ENCODE results near the gene C13orf46. TPM values are rescaled to one million over a fixed set of nuclear protein-coding genes. Genes with fewer than 3 reads are reported as not detected.

C13orf46 gene
- total and polyA plus RNA-seq, 2 experiments from 2014 or later: 0.20 to 0.23 TPM

- Histone ChIP-seq H3K9me2 (replicated peaks; ENCODE audit: insufficient read depth) (no peaks in the 10 kb centered on the region), H4K20me1 (ENCODE audit: insufficient read depth, poor library complexity, severe bottlenecking) (no peaks in the 10 kb centered on the region), H3K9me3 (ENCODE audit: low read depth) (no peaks in the 10 kb centered on the region), H3K4me1 (ENCODE audit: insufficient read depth) (no peaks in the 10 kb centered on the region), H3K79me2 (no peaks in the 10 kb centered on the region), H3K27me3 (no peaks in the 10 kb centered on the region), H3K4me2 (no peak overlapping the region), H3K27ac (no peak overlapping the region), H3K36me3 (replicated peaks; ENCODE audit: insufficient read depth, low read depth) (no peaks in the 10 kb centered on the region), H3K4me3 (no peak overlapping the region), H2AFZ (no peak overlapping the region)
- TF ChIP-seq CTCF (IDR thresholded peaks at IDR 0.05; ENCODE audit: poor library complexity): no peak
- TF ChIP-seq EZH2 (IDR thresholded peaks at IDR 0.05; ENCODE audit: borderline replicate concordance): no peak
- no peak for TF ChIP-seq EZH2phosphoT487 (IDR thresholded peaks at IDR 0.05; ENCODE audit: low read depth, severe bottlenecking, unreplicated experiment)
- WGBS (ENCODE audit: low lambda C conversion rate, missing lambda C conversion rate): 95% methylated on average over 13 of the region's 13 CpGs
- DNase-seq (ENCODE audit: low spot score): no peak
Measured at GRCh38 chr13:113920606-113921286, 53.1 kb downstream of the C13orf46 start.

- Histone ChIP-seq H3K27ac (no peak overlapping the region), H3K4me3 (no peak overlapping the region), H3K79me2 (no peaks in the 10 kb centered on the region), H3K9me2 (replicated peaks; ENCODE audit: insufficient read depth) (no peaks in the 10 kb centered on the region), H3K4me2 (no peak overlapping the region), H2AFZ (no peak overlapping the region), H3K27me3 (no peaks in the 10 kb centered on the region), H3K4me1 (ENCODE audit: insufficient read depth) (no peaks in the 10 kb centered on the region), H3K36me3 (replicated peaks; ENCODE audit: insufficient read depth, low read depth) (no peaks in the 10 kb centered on the region), H4K20me1 (ENCODE audit: insufficient read depth, poor library complexity, severe bottlenecking) (no peaks in the 10 kb centered on the region), H3K9me3 (ENCODE audit: low read depth) (no peaks in the 10 kb centered on the region)
- DNase-seq (ENCODE audit: low spot score): no peak
- 89% methylated on average over 9 of the region's 9 CpGs for WGBS (ENCODE audit: low lambda C conversion rate, missing lambda C conversion rate)
- TF ChIP-seq EZH2phosphoT487 (IDR thresholded peaks at IDR 0.05; ENCODE audit: low read depth, severe bottlenecking, unreplicated experiment): no peak
Measured at GRCh38 chr13:113919761-113920559, 53.9 kb downstream of the C13orf46 start.

- 95% methylated on average over 23 of the region's 23 CpGs for WGBS (ENCODE audit: low lambda C conversion rate, missing lambda C conversion rate)
- DNase-seq (ENCODE audit: low spot score): no peak
- no peak overlapping the region for H2AFZ ChIP-seq
- H3K27ac ChIP-seq: no peak overlapping the region
- H3K4me1 ChIP-seq (ENCODE audit: insufficient read depth): no peaks in the 10 kb centered on the region
- no peaks in the 10 kb centered on the region for H3K9me2 ChIP-seq (replicated peaks; ENCODE audit: insufficient read depth)
- no peaks in the 10 kb centered on the region for H3K36me3 ChIP-seq (replicated peaks; ENCODE audit: insufficient read depth, low read depth)
- H4K20me1 ChIP-seq (ENCODE audit: insufficient read depth, poor library complexity, severe bottlenecking): no peaks in the 10 kb centered on the region
- no peaks in the 10 kb centered on the region for H3K9me3 ChIP-seq (ENCODE audit: low read depth)
- no peaks in the 10 kb centered on the region for H3K27me3 ChIP-seq
- H3K79me2 ChIP-seq: no peaks in the 10 kb centered on the region
- H3K4me3 ChIP-seq: no peak overlapping the region
- TF ChIP-seq CTCF (IDR thresholded peaks at IDR 0.05; ENCODE audit: poor library complexity) (no peak), EZH2 (IDR thresholded peaks at IDR 0.05; ENCODE audit: borderline replicate concordance) (no peak), EZH2phosphoT487 (IDR thresholded peaks at IDR 0.05; ENCODE audit: low read depth, severe bottlenecking, unreplicated experiment) (no peak)
- H3K4me2 ChIP-seq: no peak overlapping the region
Measured at GRCh38 chr13:113918981-113919701, 54.7 kb downstream of the C13orf46 start.
